B cell (primary cell): ENCODE data around the gene ZNF165. TPM values are rescaled to one million over a fixed set of nuclear protein-coding genes. Genes with fewer than 3 reads are reported as not detected.

Experiments used
- ATAC-seq: fragments of 200-7000 bp; cut with Tn5 transposase; one replicate; pipeline ENCODE4 v1.10.0; 2021; ENCODE audit warnings: low read depth, mild to moderate bottlenecking, moderate number of reproducible peaks, moderate library complexity
- CTCF ChIA-PET: fragments of 350-600 bp; sonication (Branson Sonifier 250); formaldehyde crosslinking; loops from one replicate; lab custom pipeline; 2021; ENCODE audit warnings: antibody characterized with exemption, inconsistent platforms; lab: Charles Lee
- POLR2A ChIA-PET: fragments of 350-600 bp; sonication (Branson Sonifier 250); formaldehyde crosslinking; loops from one replicate; lab custom pipeline; 2021; ENCODE audit warnings: antibody characterized with exemption; lab: Charles Lee
- DNase-seq: peaks from one replicate; pipeline ENCODE4 v3.0.0; 2013
- H2AFZ ChIP-seq: 2 replicates; pipeline ENCODE4 v1.6.1; 2012; ENCODE audit warnings: mild to moderate bottlenecking, low read depth, low read length; ENCODE audit not compliant: insufficient read depth, poor library complexity, severe bottlenecking
- H3K27ac ChIP-seq, 2 donors: 1 replicate in 1 of 2; 2 replicates in 1 of 2; pipeline ENCODE4 v1.5.1; 2012 to 2013; ENCODE audit warnings: low read length in 2 of 2, mild to moderate bottlenecking in 2 of 2, moderate library complexity in 1 of 2
- H3K27me3 ChIP-seq, 4 experiments: fragments of 200-600 bp in 1 of 4; sonication (generic) in 1 of 4; replicated peaks in 1 of 4; 1 replicate in 2 of 4; 2 replicates in 2 of 4; pipeline versions ENCODE4 v1.6.1 to v1.7.0; 2013 to 2016; ENCODE audit warnings: low read length in 3 of 4, mild to moderate bottlenecking in 2 of 4, mixed read lengths in 1 of 4, moderate library complexity in 1 of 4; ENCODE audit not compliant: insufficient read depth in 4 of 4, control insufficient read depth in 3 of 4; ENCODE audit errors: control extremely low read depth in 1 of 4
- H3K36me3 ChIP-seq, 2 experiments: replicated peaks in 1 of 2; 1 replicate in 1 of 2; 2 replicates in 1 of 2; pipeline versions ENCODE4 v1.6.1 to v1.7.1; 2013; ENCODE audit warnings: low read length in 1 of 2; ENCODE audit not compliant: insufficient read depth in 2 of 2, control insufficient read depth in 1 of 2; ENCODE audit errors: control extremely low read depth in 1 of 2, extremely low read depth in 1 of 2
- H3K4me1 ChIP-seq, 2 donors: fragments of 200-600 bp in 1 of 2; sonication (generic) in 1 of 2; 1 replicate in 1 of 2; 2 replicates in 1 of 2; pipeline versions ENCODE4 v1.5.1 to v1.6.1; 2013 to 2017; ENCODE audit warnings: low read length in 2 of 2; ENCODE audit not compliant: control insufficient read depth in 2 of 2, insufficient read depth in 2 of 2
- H3K4me2 ChIP-seq: replicated peaks from 2 replicates; pipeline ENCODE3; 2012; ENCODE audit warnings: mild to moderate bottlenecking, low read depth, low read length; ENCODE audit not compliant: poor library complexity, severe bottlenecking
- H3K4me3 ChIP-seq, 5 experiments: fragments of 200-600 bp in 1 of 5; sonication (generic) in 1 of 5; 1 replicate in 3 of 5; 2 replicates in 2 of 5; pipeline versions ENCODE4 v1.5.1 to v1.7.0; 2011 to 2016; ENCODE audit warnings: low read length in 4 of 5, mild to moderate bottlenecking in 4 of 5, low read depth in 2 of 5, control low read depth in 1 of 5, moderate library complexity in 1 of 5; ENCODE audit not compliant: insufficient read depth in 1 of 5; ENCODE audit errors: control extremely low read depth in 1 of 5, extremely low read depth in 1 of 5
- H3K79me2 ChIP-seq: fragments of 200-600 bp; sonication (generic); one replicate; pipeline ENCODE4 v1.6.0; 2016; ENCODE audit warnings: low read length; ENCODE audit not compliant: control insufficient read depth, insufficient read depth
- H3K9ac ChIP-seq: fragments of 200-600 bp; sonication (generic); 2 replicates; pipeline ENCODE4 v1.6.1; 2017; ENCODE audit warnings: mild to moderate bottlenecking, low read length, moderate library complexity
- H3K9me3 ChIP-seq, 3 donors: one replicate each; pipeline versions ENCODE4 v1.6.1 to v1.7.1; 2013; ENCODE audit warnings: low read length in 2 of 3; ENCODE audit not compliant: control insufficient read depth in 2 of 3, insufficient read depth in 1 of 3; ENCODE audit errors: control extremely low read depth in 1 of 3
- H4K20me1 ChIP-seq: 2 replicates; pipeline ENCODE4 v1.6.0; 2012; ENCODE audit warnings: mild to moderate bottlenecking, low read length; ENCODE audit not compliant: insufficient read depth, control insufficient read depth, poor library complexity, severe bottlenecking
- H3K27ac Mint-ChIP-seq: one replicate; pipeline ENCODE4 v1.8.0; 2021; ENCODE audit warnings: mixed read lengths
- H3K27me3 Mint-ChIP-seq: one replicate; pipeline ENCODE4 v1.8.0; 2021; ENCODE audit warnings: mixed read lengths
- H3K4me1 Mint-ChIP-seq: one replicate; pipeline ENCODE4 v1.8.0; 2021; ENCODE audit warnings: mixed read lengths
- H3K4me3 Mint-ChIP-seq: one replicate; pipeline ENCODE4 v1.8.0; 2021; ENCODE audit warnings: mixed read lengths
- H3K9me3 Mint-ChIP-seq: one replicate; pipeline ENCODE4 v1.8.0; 2022; ENCODE audit warnings: mixed read lengths; ENCODE audit not compliant: insufficient read depth
- EZH2 ChIP-seq: IDR thresholded peaks from 2 replicates; pipeline ENCODE4 v1.6.1; 2012; ENCODE audit warnings: borderline replicate concordance, low read depth, mild to moderate bottlenecking, moderate library complexity, low read length; ENCODE audit not compliant: insufficient read depth, poor library complexity, severe bottlenecking
- WGBS: methylation state at CpG from one replicate; pipeline ENCODE4 v1.1.5; 2013; ENCODE audit warnings: missing lambda C conversion rate; ENCODE audit not compliant: insufficient coverage; 5-methylcytosine and 5-hydroxymethylcytosine counted together
- intact Hi-C: fragments of 100-400 bp; cut with micrococcal nuclease; formaldehyde crosslinking; loops from one replicate; pipeline ENCODE4 v1.10.0; 2022
- polyA plus RNA-seq: library from polyadenylated mRNA; depleted of rRNA; stranded (reverse); fragments of >200 nt; gene quantifications from 2 replicates; pipeline ENCODE4 v1.2.3, GENCODE V29; 2012
- total RNA-seq, 2 donors: library from RNA; stranded (reverse); fragments of 120-200 nt in 1 of 2; gene quantifications; 1 replicate in 1 of 2; 2 replicates in 1 of 2; pipeline versions ENCODE4 v1.2.3 to v1.2.4, GENCODE V29; 2013 to 2022
- TF ChIP-seq, protein P1 (sequence below): fragments of 200-600 bp; IDR thresholded peaks from one replicate; pipeline ENCODE4 v1.8.0; 2022; ENCODE audit warnings: antibody characterized with exemption, mild to moderate bottlenecking

Gene ZNF165
- total and polyA plus RNA-seq, 2 donors (not counting 1 experiment from before 2014, with no cell fraction given): 3.5 to 4.2 TPM

DNA sequence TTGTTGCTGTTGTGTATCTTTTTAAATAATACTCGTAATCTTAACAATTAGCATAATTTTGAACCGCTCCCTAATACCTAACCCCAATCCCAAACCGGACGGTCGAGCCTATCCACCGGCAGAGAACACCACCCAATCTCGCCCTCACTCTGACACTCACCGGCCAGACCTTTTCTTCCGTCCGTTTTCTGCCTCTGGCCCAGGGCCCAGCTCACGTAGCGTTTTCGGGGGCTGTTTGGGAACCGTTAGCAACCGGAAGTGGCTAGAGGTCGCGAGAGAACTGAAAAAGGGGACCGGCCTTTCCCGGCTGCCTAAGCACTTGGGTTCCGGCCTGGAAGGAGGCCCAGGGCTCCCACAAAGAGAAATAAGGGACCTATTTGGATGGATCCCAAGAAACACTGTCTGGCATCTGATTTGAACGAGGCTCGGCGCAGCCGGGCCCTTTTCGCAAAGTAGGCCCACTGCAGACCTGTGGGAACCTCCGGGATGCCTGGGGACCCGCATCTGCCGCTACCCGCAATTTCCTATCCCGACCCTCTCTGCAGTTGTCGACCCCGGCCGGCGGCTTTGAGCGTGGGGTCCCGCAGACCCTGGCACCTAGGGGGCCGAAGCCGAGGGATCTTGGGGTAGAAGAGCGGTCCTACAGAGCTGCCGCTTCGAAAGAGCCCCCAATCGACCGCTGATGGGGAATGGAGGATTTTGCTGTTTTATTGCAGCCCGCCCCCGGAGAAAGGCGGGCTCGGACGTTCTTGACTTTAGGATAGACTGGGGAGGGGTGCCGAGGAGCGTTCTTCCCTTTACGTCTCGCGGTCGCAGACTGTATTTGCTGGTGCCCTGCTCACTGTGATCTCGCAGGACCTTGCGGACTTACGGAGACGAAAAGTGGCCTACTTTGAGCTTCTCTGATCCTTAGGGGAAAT is 56.5 kb downstream of the ZNF165 start:
- Mint-ChIP-seq H3K27ac (peak overlapping the region; percentile 95), H3K27me3 (no peaks in the 10 kb centered on the region), H3K9me3 (no peaks in the 10 kb centered on the region), H3K4me1 (peaks cover 60% of the 10 kb centered on the region), H3K4me3 (peak overlapping the region; percentile 94)
- Histone ChIP-seq H3K4me2 (peak overlapping the region; percentile 94), H3K79me2 (peaks cover 19% of the 10 kb centered on the region), H3K27ac (peak overlapping the region; percentile 95 to 97), H3K9me3 (no peaks in the 10 kb centered on the region), H3K4me1 (peaks cover 24 to 27% of the 10 kb centered on the region in 2 donors), H4K20me1 (no peaks in the 10 kb centered on the region), H3K36me3 (no peaks in the 10 kb centered on the region), H3K9ac (peak overlapping the region; percentile 98), H3K27me3 (no peaks in the 10 kb centered on the region), H2AFZ (peak overlapping the region; percentile 94), H3K4me3 (peak overlapping the region; percentile 89 to 99 (median 96))
- ChIA-PET POLR2A (interaction anchor here (0.7 to 2.6 kb wide), 4 partner anchors 12 to 56 kb away, joined by 3 to 18 read pairs (median 6); partner anchors contain the start of gene ZSCAN16), CTCF (interaction anchor here (0.7 to 8.1 kb wide), 8 partner anchors 10 to 246 kb away, joined by 3 to 46 read pairs (median 4); partner anchors contain the start of gene ZSCAN16)
- TF ChIP-seq, protein P1, sequence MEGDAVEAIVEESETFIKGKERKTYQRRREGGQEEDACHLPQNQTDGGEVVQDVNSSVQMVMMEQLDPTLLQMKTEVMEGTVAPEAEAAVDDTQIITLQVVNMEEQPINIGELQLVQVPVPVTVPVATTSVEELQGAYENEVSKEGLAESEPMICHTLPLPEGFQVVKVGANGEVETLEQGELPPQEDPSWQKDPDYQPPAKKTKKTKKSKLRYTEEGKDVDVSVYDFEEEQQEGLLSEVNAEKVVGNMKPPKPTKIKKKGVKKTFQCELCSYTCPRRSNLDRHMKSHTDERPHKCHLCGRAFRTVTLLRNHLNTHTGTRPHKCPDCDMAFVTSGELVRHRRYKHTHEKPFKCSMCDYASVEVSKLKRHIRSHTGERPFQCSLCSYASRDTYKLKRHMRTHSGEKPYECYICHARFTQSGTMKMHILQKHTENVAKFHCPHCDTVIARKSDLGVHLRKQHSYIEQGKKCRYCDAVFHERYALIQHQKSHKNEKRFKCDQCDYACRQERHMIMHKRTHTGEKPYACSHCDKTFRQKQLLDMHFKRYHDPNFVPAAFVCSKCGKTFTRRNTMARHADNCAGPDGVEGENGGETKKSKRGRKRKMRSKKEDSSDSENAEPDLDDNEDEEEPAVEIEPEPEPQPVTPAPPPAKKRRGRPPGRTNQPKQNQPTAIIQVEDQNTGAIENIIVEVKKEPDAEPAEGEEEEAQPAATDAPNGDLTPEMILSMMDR: no peak
- no peak for TF ChIP-seq EZH2
- intact Hi-C loops: loop anchor here (1.0 to 10.0 kb wide), 11 partner anchors 13 to 662 kb away; partner anchors contain the start of genes ZKSCAN3, ZKSCAN4, ZNF184 and ZSCAN12
- DNase-seq (peak; percentile 89), ATAC-seq (peak; percentile 52)
- under 1% methylated on average over 51 of the region's 58 CpGs for WGBS
